IPS DF 4.7 (cell line): ENCODE data around the gene NPHS1.
"Not testable (repeated sequence)": the region's sequence is repeated elsewhere in the genome, so short reads cannot be mapped to it uniquely, and the experiment has no call there.

ENCODE experiments used
- DNase-seq: peaks from one replicate; pipeline ENCODE4 v3.0.0-alpha.2; 2013; ENCODE audit warnings: low spot score; ENCODE audit errors: extremely low read depth

NPHS1 gene

GRCh38 chr19:35851213-35852028 lies 883 bp downstream of the NPHS1 start:
- no peak for DNase-seq

- DNase-seq = no peak
Measured at GRCh38 chr19:35848919-35849505, 3.3 kb downstream of the NPHS1 start.

GRCh38 chr19:35848486-35848885 lies 3.8 kb downstream of the NPHS1 start:
- no peak for DNase-seq

DNA sequence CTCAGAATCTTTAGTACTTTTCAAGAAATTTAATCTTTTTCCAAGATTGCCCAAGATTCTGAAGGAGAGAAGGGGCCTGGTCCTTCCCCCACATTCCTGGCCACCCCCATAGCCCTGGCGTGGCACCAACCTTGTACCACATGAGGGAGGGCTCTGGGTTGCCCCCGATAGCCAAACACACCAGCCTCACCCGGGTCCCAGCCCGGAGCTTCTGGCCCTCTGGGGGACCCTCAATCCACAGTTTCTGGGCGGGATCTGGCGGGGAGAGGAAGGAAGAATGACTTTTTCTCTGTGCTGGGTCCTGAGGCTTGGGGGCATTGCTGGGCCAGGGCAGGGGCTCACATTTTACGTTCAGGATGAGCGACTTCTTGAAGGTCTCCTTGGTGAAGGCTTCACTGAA lies 4.4 kb downstream of the NPHS1 start:
- DNase-seq = no peak

DNA sequence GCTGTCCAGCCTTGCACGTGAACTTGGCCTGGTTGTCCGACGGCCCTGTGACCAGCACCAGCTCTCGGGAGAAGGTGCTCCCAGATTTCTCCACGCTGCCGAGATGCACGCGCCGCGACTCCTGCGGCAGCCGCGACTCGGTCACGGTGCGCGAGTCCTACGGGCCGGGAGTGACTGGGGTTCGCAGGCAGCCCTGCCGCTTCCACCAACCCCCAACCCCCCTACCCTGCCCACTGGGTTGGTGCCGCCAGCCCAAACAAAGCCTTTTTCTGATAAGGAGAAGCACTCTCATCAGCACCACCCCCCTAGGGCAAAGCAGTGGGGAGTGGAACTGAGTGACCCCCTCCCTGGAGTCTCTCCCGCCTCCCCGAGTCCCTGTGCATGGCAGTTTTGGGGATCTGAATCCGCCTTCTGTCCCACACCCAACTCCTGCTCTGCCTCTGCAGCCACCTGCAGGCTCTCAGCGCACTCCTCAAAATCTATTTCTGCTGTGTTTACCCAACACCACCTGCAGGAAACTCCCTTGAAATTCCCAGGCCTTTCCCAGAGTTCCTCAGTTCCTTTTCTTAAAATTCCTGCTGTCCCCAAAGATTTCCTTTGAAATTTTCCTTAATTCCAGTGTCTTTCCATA lies 6.2 kb downstream of the NPHS1 start:
- no peak for DNase-seq

- no peak for DNase-seq
Measured at GRCh38 chr19:35845215-35846037, 6.9 kb downstream of the NPHS1 start.

DNA sequence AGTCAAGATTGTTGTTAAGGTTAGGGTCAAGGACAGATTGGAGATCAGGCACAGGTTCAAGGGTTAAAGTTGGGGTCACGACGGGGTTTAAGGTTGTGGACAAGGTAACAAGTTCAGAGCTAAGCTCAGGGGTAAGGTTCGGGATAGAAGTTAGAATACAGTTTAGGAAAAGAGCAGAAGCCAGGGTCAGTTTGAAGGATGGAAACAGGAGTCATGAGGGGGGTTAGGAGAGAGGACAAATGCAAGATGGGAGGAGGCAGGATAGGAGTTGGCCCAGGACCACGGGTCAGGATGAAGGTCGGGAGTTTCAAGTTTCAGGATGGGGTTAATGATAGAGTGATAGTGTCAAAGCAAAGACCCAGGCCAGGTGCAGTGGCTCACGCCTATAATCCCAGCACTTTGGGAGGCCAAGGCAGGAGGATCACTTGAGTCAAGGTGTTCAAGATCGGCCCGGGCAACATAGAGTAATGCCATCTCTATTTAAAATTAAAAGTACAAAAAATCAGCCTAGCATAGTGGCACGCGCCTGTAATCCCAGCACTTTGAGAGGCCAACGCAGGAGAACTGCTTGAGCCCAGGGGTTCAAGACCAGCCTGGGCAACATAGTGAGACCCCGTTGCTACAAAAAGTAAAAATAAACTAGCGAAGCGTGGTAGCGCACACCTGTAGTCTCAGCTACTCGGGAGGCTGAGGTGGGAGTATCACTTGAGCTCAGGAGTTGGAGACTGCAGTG lies 7.7 kb downstream of the NPHS1 start:
- DNase-seq = no peak

- DNase-seq = peak; percentile 64
Measured at GRCh38 chr19:35843676-35844481, 8.4 kb downstream of the NPHS1 start.

DNA sequence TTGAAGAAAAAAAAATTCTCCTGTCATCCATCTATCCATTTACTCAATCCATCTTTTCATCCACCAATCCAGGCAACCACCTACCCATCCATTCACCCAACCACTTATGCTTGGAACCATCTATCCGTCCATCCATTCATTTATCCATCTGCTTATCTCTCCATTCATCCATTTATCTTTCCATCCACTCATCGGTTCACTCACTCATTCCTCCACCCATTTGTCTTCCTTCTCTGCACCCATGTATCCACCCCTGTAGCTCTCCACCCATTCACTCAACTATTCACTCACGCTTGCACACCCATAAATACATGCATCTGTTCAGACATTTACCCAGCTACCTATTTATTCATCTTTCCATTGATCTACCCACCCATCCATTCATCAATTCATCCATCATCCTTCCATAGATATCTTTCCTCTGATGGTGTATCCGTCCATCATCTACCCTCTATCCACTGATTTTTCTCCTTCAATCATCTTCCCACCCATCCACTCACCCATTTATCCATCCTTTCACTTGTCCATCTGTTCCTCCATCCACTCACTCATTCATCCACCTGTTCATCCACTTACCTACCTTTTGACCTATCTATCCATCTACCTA lies 9.5 kb downstream of the NPHS1 start:
- no peak for DNase-seq

GRCh38 chr19:35841961-35842595 lies 10.2 kb downstream of the NPHS1 start:
- DNase-seq = no peak

- not testable (repeated sequence) for DNase-seq
Measured at GRCh38 chr19:35836096-35836495, 16.2 kb downstream of the NPHS1 start.

- no peak for DNase-seq
Measured at GRCh38 chr19:35833972-35834371, 18.3 kb downstream of the NPHS1 start.

GRCh38 chr19:35832054-35832453 lies 20.2 kb downstream of the NPHS1 start:
- DNase-seq = no peak

DNA sequence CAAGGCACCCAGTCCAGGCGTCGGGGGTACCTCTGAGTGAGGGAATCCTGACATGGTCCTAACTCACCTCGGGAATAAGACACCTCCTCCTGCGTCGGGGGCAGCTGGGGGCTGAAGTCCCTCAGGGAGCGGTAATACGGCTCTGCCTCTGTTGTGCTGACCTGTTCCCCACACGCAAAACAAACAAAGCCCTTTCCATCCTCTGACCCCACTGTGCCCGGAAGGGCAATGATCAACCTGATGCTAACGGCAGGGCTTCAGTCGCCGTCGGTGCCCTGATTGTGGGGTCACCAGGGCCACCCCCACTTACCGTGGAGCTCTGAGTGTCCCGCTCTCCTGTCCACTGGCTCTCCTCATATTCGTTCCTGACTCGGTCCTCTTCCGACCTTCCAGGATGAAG lies 21.3 kb downstream of the NPHS1 start:
- no peak for DNase-seq

GRCh38 chr19:35828692-35829301 lies 23.5 kb downstream of the NPHS1 start:
- DNase-seq = peak; percentile 46

DNA sequence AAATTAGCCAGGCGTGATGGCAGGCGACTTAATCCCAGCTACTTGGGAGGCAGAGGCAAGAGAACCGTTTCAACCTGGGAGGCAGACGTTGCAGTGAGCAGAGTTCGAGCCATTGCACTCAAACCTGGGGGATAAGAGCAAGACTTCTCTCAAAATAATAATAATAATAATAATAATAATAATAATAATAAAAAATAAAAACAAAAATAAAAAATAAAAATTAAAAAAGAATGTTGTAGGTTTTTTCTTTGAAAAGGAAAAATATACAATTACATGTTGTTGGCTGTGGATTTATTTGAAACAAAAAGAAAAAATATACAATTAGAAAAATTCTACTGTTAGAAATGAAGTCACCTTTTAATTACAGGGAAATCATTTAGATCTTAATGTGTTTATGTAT lies 28.2 kb downstream of the NPHS1 start:
- no peak for DNase-seq

GRCh38 chr19:35822579-35822978 lies 29.7 kb downstream of the NPHS1 start:
- no peak for DNase-seq

GRCh38 chr19:35818445-35818844 lies 33.9 kb downstream of the NPHS1 start:
- DNase-seq = no peak

DNA sequence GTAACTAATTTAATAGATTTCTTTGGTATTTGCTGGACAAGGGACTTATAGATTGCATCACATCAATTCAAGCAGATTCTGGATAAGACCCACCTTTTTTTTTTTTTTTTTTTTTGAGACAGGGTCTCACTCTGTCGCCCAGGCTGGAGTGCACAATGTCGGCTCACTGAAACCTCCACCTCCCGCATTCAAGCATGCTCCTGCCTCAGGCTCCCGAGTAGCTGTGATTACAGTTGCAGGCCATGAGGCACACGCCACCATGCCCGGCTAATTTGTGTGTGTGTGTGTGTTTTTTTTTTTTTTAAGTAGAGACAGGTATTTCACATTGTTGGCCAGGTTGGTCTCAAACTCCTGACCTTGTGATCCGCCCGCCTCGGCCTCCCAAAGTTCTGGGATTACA lies 35.5 kb downstream of the NPHS1 start:
- DNase-seq = no peak
